WI38 (cell line): ENCODE measurements around the gene PPP2R5D.

Experiments
- H3K4me3 ChIP-seq: 2 replicates; pipeline ENCODE4 v1.5.1; 2011; ENCODE audit warnings: low read depth, mild to moderate bottlenecking, control low read depth, low read length
- TF ChIP-seq, protein P1 (sequence below): IDR thresholded peaks from 2 replicates; pipeline ENCODE4 v1.5.1; 2012; ENCODE audit warnings: low read depth, mild to moderate bottlenecking, control low read depth, low read length

The PPP2R5D gene

DNA sequence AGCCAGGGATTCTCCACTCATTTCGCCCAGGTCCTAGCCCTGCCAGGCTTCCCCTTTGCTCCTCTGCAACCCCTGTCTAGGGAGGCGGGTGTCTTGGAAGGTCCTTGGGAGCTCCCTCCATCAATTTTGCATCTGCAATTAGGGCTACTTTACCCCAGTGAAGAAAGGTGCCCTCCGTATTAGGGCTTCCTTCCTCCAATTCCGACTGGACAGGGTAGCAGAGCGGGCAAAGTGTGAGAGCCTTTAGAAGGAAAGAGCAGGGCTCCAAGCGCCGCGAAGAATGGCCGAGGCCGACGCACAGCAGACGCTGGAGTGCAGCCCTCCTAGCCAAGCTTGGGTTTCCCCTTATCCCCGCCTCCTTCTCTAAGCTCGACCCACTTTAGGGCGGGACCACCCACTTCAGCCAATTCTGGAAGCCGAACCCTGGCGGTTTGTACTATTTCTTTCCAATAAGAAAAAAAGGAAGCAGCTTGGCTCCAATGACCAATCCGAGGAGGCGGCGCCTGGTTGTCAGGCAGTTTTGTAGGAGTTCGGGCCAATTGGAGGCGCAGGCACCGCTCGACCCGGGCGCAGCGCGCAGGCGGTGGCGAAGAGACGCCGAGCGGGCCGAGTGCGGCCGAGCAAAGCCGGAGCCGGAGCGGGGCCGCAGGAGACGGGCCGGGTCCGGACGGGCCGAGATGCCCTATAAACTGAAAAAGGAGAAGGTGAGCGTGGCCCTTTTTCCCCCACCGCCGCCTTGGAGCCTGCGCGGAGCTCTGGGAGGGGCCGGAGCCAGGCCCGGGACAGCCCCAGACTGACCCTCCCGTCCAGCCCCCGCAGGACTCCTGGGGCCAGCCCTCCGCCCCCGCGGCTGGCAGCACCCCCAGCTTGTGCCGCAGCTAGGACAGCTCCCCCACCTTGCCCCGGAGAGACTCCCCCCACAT is at the start of gene PPP2R5D:
Gene PPP2R5D, plus strand, starts transcription at position 570 of the 923 bp plus-strand sequence. Its CDS starts 108 bp downstream, at position 678.
- H3K4me3 ChIP-seq: peak within 1 kb of the TSS; percentile 77
- TF ChIP-seq, protein P1, sequence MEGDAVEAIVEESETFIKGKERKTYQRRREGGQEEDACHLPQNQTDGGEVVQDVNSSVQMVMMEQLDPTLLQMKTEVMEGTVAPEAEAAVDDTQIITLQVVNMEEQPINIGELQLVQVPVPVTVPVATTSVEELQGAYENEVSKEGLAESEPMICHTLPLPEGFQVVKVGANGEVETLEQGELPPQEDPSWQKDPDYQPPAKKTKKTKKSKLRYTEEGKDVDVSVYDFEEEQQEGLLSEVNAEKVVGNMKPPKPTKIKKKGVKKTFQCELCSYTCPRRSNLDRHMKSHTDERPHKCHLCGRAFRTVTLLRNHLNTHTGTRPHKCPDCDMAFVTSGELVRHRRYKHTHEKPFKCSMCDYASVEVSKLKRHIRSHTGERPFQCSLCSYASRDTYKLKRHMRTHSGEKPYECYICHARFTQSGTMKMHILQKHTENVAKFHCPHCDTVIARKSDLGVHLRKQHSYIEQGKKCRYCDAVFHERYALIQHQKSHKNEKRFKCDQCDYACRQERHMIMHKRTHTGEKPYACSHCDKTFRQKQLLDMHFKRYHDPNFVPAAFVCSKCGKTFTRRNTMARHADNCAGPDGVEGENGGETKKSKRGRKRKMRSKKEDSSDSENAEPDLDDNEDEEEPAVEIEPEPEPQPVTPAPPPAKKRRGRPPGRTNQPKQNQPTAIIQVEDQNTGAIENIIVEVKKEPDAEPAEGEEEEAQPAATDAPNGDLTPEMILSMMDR: no peak

DNA sequence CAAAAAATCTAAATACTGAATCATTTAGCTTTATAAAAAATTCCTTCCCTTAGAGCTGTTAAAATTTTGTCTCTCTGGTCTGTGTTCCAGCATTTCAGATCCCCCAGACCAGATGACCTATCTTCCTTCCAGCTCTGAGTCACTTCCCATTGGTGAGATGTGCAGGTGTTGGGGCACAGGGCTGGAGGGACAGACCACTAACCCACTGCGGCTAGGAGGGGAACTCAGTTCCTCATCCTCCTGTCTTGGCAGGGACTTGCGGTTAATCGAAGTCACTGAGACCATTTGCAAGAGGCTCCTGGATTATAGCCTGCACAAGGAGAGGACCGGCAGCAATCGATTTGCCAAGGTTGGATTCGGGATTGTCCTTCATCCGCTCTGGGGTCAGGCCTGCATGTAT is 49.0 kb upstream of the PPP2R5D start:
- H3K4me3 ChIP-seq: no peak overlapping the region
- TF ChIP-seq, protein P1: no peak

DNA sequence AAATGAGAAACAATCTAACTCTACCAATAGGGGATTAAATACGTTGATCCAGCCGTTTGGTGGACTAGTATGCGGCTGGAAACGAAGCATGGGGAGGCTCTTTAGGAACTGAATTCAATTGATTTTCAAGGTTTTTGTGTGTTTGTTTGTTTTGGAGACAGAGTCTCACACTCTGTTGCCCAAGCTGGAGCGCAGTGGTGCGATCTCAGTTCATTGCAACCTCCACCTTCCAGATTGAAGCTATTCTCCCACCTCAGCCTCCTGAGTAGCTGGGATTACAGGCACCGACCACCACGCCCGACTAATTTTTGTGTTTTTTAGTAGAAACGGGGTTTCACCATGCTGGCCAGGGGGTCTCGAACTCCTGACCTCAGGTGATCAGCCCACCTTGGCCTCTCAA is 48.0 kb upstream of the PPP2R5D start:
- H3K4me3 ChIP-seq: no peak overlapping the region
- TF ChIP-seq, protein P1: no peak

DNA sequence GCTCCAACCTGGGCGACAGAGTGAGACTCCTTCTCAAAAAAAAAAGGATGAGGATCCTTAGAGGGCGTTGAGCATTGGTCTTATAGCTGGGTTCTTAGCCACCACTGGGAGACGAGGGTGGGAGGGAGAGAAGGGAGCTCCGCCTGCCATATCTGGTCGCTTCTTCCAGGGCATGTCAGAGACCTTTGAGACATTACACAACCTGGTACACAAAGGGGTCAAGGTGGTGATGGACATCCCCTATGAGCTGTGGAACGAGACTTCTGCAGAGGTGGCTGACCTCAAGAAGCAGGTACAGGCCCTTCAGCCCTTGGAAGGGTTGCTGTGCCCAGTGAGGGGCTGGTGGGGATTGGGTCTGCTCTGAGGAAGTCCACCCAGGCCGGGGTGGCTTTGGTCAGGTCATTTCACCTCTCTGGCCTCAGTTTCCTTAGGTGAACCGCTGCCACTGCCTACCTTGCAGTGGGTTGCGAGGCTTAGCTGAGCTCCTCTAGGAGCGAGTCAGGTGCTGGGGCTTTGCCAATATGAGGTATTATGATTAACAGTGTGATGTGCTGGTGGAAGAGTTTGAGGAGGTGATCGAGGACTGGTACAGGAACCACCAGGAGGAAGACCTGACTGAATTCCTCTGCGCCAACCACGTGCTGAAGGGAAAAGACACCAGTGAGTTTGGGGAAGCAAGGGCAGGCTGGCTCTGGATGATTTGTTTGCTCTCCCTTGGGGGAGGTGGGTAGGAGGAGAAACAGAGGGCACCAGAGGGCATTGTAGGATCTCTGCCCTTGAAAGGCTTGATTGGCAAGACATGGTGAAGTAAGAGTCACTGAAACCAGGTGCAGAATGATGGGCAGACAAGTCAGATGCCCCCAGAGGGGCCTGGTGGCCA is 46.6 kb upstream of the PPP2R5D start:
- TF ChIP-seq, protein P1: no peak
- H3K4me3 ChIP-seq: no peak overlapping the region

DNA sequence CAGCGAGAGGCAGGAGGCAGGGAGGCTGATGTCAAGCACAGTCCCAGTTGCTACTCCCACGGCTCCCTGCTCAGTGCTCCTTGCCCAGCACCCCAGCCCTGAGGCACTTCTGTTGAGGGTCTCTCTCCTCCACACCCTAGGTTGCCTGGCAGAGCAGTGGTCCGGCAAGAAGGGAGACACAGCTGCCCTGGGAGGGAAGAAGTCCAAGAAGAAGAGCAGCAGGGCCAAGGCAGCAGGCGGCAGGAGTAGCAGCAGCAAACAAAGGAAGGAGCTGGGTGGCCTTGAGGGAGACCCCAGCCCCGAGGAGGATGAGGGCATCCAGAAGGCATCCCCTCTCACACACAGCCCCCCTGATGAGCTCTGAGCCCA is 46.0 kb upstream of the PPP2R5D start:
- TF ChIP-seq, protein P1: no peak

DNA sequence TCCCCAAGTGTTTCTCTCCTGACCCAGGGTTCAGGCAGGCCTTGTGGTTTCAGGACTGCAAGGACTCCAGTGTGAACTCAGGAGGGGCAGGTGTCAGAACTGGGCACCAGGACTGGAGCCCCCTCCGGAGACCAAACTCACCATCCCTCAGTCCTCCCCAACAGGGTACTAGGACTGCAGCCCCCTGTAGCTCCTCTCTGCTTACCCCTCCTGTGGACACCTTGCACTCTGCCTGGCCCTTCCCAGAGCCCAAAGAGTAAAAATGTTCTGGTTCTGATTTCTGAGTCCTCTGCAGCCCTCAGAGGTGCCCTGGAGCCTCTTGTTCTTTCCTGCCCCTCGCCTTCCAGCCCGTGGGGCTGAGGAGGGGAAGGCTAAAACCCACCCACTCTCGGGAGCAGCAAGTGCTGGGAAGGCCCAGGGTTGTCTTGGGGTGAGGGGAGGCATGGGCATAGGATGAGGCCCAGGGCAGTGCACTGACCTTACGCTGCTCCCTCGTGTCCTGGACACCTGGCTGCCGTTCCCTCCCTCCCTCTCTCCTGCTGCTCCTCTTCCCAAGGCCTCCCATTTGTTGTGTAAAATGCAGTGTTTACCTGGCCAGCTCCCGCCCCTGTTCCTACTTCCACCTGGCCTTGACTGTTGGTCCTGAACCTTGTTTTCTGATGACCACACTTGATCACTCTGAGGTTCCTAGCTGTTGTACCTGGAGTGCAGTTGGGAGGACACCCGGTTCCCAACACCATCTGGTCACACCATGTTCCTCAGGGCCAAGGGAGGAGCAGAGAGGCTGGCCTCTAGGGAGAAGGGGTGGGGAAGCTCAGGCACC is 45.2 kb upstream of the PPP2R5D start:
- no peak overlapping the region for H3K4me3 ChIP-seq
- TF ChIP-seq, protein P1: no peak

More for the DNA sequence above, 46.0 kb upstream of the PPP2R5D start:
- no peak overlapping the region for H3K4me3 ChIP-seq
